Endometrium (tissue), 2 donors: ENCODE results near the gene OR2A5.
"Not testable (repeated sequence)": the region's sequence is repeated elsewhere in the genome, so short reads cannot be mapped to it uniquely, and the experiment has no call there.

Experiments used
- FAIRE-seq: peaks from 2 replicates; lab custom pipeline; 2012; peaks lifted over from hg19 to GRCh38; lab: Jason Lieb, UNC
- donor health status: control.
- donor health status: control.

The OR2A5 gene

GRCh38 chr7:144035385-144035784 lies 13.4 kb upstream of the OR2A5 start:
- FAIRE-seq, result no peak

GRCh38 chr7:144036302-144036885 lies 12.4 kb upstream of the OR2A5 start:
- FAIRE-seq, result no peak

- no peak for FAIRE-seq
These were observed 11.2 kb upstream of the OR2A5 start for GRCh38 chr7:144037414-144038035.

GRCh38 chr7:144038887-144039286 lies 9.9 kb upstream of the OR2A5 start:
- no peak for FAIRE-seq

GRCh38 chr7:144049491-144049890 lies 743 bp downstream of the OR2A5 start:
- FAIRE-seq, result no peak

DNA sequence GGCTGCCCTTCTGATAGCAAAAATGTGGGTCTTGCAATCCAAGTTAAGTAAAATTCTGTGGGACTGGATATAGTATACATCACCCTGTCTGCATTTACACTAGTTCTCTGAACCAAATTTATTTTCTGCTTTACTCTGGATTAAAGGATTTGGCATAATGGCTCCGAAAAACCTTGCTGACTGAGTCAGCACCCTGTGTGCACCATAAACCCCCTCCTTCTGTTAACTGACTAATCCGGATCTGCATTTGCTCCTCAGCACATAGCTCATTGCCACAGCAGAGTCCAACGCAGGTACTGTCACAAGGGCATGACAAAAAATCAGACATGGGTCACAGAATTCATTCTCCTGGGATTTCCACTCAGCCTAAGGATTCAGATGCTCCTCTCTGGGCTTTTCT lies 1.3 kb downstream of the OR2A5 start:
- FAIRE-seq, result no peak

DNA sequence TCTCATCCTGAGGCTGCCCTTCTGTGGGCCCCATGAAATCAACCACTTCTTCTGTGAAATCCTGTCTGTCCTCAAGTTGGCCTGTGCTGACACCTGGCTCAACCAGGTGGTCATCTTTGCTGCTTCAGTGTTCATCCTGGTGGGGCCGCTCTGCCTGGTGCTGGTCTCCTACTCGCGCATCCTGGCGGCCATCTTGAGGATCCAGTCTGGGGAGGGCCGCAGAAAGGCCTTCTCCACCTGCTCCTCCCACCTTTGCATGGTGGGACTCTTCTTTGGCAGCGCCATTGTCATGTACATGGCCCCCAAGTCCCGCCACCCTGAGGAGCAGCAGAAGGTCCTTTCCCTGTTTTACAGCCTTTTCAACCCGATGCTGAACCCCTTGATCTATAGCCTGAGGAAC lies 2.1 kb downstream of the OR2A5 start:
- not testable (repeated sequence) for FAIRE-seq

GRCh38 chr7:144057954-144058353 lies 9.2 kb downstream of the OR2A5 start:
- FAIRE-seq, result no peak

DNA sequence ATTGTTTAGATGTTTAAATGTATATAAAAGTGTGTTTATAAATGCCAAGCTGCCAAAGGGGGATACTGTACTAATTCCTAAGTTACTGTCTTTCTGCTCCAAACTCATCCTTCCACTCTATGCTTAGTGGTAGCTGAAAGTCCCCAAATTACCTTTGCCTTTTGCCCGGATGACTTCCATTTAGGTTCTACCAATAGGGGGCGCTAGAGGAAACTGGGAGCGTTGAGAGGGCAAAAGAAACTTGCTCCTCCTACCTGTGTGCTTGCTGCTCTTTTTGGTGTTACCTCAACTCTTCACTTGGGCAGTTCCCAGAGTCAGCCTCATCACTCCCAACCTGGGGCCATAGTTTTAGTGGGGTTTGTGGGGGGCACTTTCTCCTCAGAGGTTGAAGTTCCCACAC lies 15.0 kb downstream of the OR2A5 start:
- no peak for FAIRE-seq

DNA sequence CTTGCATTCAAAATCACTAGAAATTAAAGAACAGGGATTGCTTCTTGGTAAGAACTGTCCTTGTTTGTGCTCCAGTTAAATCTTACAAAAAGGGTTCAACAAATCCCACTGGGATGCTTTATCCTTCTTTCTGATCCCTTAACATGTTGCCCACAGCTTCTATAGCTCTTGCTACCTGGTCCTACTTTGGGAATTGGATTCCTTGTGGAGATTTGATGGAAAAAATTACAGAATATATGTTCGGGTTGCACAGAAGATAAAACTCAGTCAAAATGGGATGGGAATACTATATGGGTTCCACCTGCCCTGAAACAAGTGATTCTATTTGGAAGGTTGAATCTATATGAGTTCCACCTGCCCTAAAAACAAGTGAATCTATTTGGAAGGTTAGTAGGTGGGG lies 20.8 kb downstream of the OR2A5 start, which contains the start of gene OR2A25:
OR2A25 (plus strand) TSS at position 301 of the 400 bp plus-strand sequence. CDS start 4,409 bp downstream, outside the sequence.
- FAIRE-seq, result no peak

- no peak for FAIRE-seq
These were observed 21.2 kb downstream of the OR2A5 start for GRCh38 chr7:144069953-144070352.

DNA sequence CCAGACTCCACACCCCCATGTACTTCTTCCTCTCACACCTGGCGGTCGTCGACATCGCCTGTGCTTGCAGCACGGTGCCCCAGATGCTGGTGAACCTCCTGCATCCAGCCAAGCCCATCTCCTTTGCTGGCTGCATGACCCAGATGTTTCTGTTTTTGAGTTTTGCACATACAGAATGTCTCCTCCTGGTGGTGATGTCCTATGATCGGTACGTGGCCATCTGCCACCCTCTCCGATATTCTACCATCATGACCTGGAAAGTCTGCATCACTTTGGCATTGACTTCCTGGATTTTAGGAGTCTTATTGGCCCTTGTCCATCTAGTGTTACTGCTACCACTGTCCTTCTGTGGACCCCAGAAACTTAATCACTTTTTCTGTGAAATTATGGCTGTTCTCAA lies 25.6 kb downstream of the OR2A5 start:
- FAIRE-seq, result no peak

- FAIRE-seq, result no peak
These were observed 37.2 kb downstream of the OR2A5 start, which contains the start of gene OR2A12 for GRCh38 chr7:144085978-144086377. Gene OR2A12, plus strand, starts transcription at chr7:144086278. Its CDS starts 8,830 bp downstream, at chr7:144095108.

- FAIRE-seq, result no peak
These were observed 38.0 kb downstream of the OR2A5 start for GRCh38 chr7:144086730-144087129.

GRCh38 chr7:144087230-144087629 lies 38.5 kb downstream of the OR2A5 start:
- no peak for FAIRE-seq

DNA sequence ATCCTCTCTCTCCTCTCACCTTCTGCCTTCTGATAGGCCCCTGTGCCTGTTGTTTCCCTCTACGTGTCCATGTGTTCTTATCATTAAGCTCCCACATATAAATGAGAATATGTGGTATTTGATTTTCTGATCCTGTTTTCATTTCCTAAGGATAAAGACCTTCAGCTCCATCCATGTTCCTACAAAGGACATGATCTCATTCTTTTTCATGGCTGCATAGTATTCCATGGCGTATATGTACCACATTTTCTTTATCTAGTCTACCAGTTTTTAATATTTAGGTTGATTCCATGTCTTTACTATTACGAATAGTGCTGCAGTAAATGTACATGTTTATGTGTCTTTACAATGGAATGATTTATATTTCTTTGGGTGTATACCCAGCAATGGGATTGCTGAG lies 41.9 kb downstream of the OR2A5 start:
- FAIRE-seq, result no peak

DNA sequence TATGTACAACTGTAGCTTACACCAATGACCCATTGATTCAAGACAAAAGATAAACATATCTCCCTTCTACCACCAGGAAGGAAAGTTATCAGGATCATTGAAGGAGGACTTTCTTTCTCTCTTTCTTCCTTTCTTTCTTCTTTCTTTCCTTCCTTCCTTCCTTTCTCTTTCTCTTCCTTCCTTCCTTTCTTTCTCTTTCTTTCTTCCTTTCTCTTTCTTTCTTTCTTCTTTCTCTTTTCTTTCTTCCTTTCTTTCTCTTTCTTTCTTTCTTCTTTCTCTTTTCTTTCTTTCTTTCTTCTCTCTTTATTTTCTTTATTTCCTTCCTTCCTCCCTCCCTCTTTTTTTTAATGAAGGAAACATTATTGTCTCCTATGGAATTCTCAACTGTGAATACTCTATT lies 50.0 kb downstream of the OR2A5 start:
- no peak for FAIRE-seq

- no peak for FAIRE-seq
These were observed 51.9 kb downstream of the OR2A5 start for GRCh38 chr7:144100607-144101006.

DNA sequence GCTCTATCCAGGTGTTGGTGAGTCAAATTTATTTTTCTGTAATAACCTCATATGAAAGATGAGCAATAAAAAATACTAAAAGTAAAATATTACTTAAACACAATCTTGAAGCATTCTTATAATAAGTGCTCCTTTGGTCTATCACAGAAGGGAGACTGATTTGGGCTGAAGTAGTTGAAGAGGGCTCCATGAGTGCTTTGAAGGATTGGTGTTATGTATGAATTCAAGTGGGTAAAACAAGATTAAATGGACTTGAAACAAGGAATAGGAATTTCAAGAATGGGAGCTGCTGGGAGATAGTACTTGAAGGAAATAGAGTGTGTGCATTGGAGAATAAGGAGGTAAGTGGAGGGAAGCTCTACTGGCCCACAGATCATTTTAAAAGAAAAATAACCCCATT lies 53.3 kb downstream of the OR2A5 start:
- FAIRE-seq, result no peak

DNA sequence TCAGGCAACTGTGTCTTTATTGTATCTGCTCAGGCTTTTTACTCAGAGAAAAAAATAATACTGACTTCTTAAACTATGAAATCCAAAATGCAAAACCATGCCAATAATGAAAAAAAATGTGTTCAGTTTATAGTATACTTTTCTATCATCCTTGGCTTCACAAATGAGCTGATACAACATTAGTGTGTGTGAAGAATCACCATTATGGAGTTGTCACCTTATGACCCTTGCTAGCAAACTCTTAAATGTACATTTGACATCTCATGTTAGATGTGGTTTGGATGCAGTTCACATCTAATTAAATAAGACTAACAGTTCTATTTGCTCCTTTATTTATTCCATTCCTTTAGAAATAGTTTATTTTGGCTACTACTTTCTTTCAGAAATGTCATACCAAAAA lies 56.5 kb downstream of the OR2A5 start:
- no peak for FAIRE-seq
